T47D (cell line): ENCODE results near the gene ALDH1L1.

Experiments
- DNase-seq, 2 experiments: peaks; one replicate each; pipeline versions ENCODE4 v3.0.0 to v3.0.0-alpha.2; 2011 to 2012; ENCODE audit warnings: low read depth in 1 of 2, low spot score in 1 of 2
- JUND ChIP-seq: IDR thresholded peaks from 2 replicates; pipeline ENCODE4 v1.6.1; 2012; ENCODE audit warnings: low read depth
- in situ Hi-C: cut with HindIII; loops from 2 replicates; pipeline ENCODE4 v1.10.0; 2016; ENCODE audit warnings: low sequenced_read_pairs, low pct_unique_long_range_greater_than_20kb

Gene ALDH1L1

DNA sequence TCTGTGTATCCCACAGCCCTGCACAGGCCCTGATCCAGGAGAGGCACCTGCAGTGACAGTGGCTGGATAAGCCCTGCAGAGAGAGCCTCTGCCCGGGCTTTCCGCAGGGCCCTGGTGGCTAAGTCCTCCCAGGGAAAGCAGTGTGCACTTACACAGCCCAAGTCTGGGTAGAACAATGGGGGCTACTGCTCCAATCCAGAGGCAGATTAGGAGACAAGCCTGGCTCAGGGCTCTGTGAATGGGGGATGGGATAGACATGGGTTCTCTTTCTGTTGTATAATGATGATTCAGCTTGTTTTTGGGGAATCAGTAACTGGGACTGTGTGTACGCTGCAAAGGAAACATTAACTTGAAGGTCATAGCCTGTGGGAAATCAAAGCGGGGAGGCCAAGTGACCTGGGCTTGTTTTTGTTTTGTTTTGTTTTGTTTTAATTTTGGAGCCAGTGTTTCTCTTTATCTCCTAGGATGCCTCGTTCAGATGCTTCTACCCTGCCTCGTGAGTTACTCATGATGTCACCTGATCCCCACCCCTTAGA, 4.1 kb upstream of the ALDH1L1 start:
- in situ Hi-C loops, result no loop called here
- no peak for TF ChIP-seq JUND

DNA sequence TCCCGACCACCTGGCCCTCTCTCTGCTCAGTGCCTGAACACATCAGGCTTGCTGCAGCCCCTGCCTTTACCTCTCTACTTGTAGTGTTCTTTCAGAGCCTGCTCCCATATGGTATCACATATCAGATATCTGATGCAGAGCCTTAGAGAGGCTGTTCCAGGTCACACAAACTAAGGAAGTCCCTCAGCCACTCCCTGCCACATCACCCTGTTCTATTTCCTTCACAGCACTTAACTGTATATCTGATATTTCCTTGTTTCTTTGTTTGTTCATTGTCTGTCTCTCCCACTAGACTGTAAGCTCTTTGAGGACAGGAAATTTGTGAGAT, 976 bp upstream of the ALDH1L1 start:
- in situ Hi-C loops, result no loop called here

More for the DNA sequence above, 4.1 kb upstream of the ALDH1L1 start:
- no peak for DNase-seq

DNA sequence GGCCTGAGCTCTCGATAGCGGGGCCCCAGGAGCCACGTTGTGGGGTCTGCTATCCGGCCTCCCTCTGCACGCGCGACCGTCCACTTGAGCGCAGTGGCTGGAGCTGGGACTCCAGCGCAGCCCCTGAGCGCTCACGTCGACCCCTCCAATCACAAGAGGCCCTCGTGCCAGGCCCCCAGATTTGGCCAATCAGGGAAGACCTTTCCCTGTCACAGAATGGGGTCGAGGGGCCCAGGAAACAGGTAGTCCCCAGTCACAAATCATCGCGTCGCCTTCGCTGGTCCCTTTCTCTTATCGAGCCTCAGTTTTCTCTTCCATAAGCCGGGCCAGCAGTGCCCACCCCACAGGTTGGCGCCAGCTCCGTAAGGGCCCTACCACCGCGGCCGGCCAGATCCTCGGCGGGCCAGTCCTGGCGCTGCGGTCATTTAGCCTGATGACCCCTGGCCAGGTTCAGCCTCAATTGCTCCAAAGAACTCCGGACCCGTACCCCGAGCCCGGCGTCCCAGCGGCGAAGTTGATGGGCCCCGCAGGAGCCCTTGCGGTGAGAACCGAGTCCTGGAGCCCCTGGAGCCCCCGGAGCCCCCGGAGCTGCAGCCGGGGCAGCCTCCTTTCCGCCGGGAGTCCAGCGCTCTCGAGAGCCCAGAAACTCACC, 435 bp downstream of the ALDH1L1 start:
- DNase-seq, result no peak
- in situ Hi-C loops, result no loop called here
- no peak for TF ChIP-seq JUND

More for the DNA sequence above, 976 bp upstream of the ALDH1L1 start:
- no peak for DNase-seq
- TF ChIP-seq JUND, result no peak

- no peak for TF ChIP-seq JUND
- no peak for DNase-seq
- in situ Hi-C loops, result no loop called here
Observed at GRCh38 chr3:126170073-126170777, 10.2 kb downstream of the ALDH1L1 start.

DNA sequence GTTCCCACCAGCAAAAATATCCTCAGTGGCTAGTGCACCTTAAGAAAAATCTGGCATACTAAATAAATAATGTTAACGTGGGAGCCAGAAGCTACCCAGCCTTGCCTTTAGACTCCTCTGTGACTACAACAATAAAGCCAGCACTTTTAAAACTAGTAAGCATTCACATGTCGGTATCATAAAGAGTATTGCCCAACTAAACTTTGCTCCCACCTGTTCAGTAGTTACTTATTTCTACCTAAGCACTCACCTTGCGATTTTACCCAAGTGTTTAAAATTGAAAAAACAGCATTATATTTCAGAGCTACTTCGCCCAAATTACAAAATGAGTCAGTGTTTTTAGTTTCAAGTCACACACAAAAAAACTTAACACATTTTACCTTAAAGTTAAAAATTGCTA, 12.8 kb downstream of the ALDH1L1 start:
- no peak for TF ChIP-seq JUND
- in situ Hi-C loops, result no loop called here

GRCh38 chr3:126166009-126166408, 14.4 kb downstream of the ALDH1L1 start:
- no peak for TF ChIP-seq JUND
- in situ Hi-C loops, result no loop called here
- peak in 1 of 2 experiments; percentile 59 for DNase-seq

More for the DNA sequence above, 12.8 kb downstream of the ALDH1L1 start:
- DNase-seq, result no peak

- in situ Hi-C loops, result no loop called here
- no peak for DNase-seq
- TF ChIP-seq JUND, result no peak
Observed at GRCh38 chr3:126161309-126161708, 19.1 kb downstream of the ALDH1L1 start.

DNA sequence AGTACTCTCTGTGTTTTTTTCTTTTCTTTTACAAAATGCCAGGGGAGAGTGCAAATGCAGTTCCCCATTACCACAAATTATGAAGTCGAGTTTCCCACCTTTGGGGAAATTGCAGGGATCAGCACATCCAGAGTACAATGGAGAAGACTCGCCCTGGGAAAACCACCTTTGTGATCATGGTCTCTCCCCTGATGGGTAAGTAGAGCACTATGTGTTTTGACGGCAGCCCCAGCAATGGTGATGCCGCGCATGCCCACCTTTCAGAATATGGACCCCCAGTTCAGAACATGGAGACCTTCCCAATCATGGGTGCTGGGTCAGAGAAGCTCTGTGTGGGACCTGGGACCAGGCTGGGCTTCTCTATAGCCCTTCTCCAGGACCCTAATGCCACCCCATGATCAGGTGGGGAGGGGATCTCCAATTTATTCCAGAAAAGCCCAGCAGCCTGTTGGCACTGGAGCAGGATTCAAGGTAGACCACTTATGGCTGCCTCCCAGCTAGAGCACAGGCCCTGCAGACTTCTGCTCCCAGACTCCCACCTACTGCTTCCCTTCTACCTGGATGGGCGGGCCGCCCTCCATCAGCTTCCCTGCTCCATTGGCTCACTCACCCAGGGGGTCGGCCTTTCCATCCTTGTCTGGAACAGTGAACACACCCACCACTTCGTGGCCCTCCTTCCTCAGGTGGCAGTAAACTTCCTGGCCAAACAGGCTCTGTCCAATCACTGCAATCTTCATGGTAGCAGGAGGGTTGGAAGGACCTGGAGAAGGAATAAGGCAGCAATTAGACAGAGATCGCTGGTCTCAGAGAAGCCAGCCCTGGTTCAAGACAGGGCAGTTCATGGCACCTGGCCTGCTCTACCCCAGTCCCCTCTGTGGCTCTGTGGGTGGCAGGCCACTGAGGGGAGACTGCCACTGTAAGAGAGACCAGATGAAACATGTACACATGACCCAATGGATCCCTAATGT, 19.9 kb downstream of the ALDH1L1 start:
- no peak for TF ChIP-seq JUND
- DNase-seq, result no peak
- in situ Hi-C loops, result no loop called here

GRCh38 chr3:126159476-126159875, 20.9 kb downstream of the ALDH1L1 start:
- no peak for DNase-seq
- in situ Hi-C loops, result no loop called here
- TF ChIP-seq JUND, result no peak

- no peak for TF ChIP-seq JUND
- no peak for DNase-seq
- in situ Hi-C loops, result no loop called here
Observed at GRCh38 chr3:126158912-126159454, 21.4 kb downstream of the ALDH1L1 start.

DNA sequence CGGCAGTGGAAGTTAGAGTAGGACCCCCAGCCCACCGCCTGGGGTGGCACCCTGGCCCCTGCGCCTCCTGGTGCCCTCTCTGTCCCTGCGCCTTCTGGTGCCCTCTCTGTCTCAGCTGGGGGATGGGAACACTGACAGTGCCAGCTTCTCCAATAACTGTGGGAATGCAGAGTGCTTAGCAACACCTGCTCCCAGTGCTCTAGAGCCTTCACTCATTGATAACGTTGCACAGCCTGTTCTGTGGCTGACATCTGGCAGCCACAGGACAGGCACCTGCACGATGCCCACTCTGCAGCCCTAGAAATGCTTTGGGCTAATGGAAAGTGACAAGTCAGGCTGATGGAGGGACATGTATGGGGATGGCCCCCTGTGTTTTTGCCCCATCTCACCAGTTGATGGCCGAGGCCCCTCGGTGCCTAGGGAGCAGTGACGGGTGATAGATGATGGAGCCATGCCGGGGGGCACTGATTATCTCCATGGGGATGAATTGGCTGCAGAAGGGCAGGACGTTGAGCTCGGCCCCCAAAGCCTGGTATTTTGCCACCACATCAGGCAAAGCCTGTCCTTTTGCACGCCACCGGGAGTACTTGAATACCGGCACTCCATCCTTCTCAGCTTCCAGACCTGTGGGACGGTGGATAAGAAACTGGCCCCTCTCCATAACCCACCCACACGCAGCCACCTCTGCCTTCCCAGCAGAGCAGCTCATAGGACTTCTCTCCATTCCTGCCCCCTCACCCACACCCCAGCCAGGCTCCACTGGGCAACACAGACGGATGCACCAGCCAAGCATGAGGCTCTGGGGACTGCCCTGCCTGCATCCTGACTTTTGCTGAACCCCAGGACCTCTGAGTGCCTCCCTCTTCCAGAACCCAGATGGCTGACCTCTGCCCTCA, 22.1 kb downstream of the ALDH1L1 start:
- TF ChIP-seq JUND, result no peak
- in situ Hi-C loops, result no loop called here
- DNase-seq, result no peak
